Skeletal muscle tissue (tissue), 4 donors: ENCODE measurements around the gene LMOD1. TPM values are rescaled to one million over a fixed set of nuclear protein-coding genes. Genes with fewer than 3 reads are reported as not detected.

Experiments
- H3K27ac ChIP-seq: one replicate; pipeline ENCODE4 v1.7.0; 2013; ENCODE audit warnings: mild to moderate bottlenecking, low read depth, low read length, inconsistent platforms
- H3K27me3 ChIP-seq, 3 donors: one replicate each; pipeline ENCODE4 v1.7.0; 2013; ENCODE audit warnings: low read length in 3 of 3; ENCODE audit not compliant: control insufficient read depth in 3 of 3, insufficient read depth in 3 of 3
- H3K36me3 ChIP-seq, 3 donors: one replicate each; pipeline ENCODE4 v1.7.0; 2013; ENCODE audit warnings: low read length in 3 of 3; ENCODE audit not compliant: control insufficient read depth in 3 of 3, insufficient read depth in 3 of 3
- H3K4me1 ChIP-seq, 3 donors: one replicate each; pipeline ENCODE4 v1.7.0; 2013; ENCODE audit warnings: low read length in 3 of 3, mild to moderate bottlenecking in 3 of 3; ENCODE audit not compliant: control insufficient read depth in 3 of 3, insufficient read depth in 3 of 3
- H3K4me3 ChIP-seq, 3 donors: one replicate each; pipeline ENCODE4 v1.7.0; 2013; ENCODE audit warnings: low read length in 3 of 3
- H3K9ac ChIP-seq, 3 donors: one replicate each; pipeline ENCODE4 v1.7.0; 2013; ENCODE audit warnings: low read length in 3 of 3, mild to moderate bottlenecking in 3 of 3, moderate library complexity in 2 of 3, low read depth in 1 of 3
- H3K9me3 ChIP-seq, 3 donors: one replicate each; pipeline ENCODE4 v1.7.0; 2013; ENCODE audit warnings: low read length in 3 of 3; ENCODE audit not compliant: control insufficient read depth in 3 of 3
- total RNA-seq: library from RNA; depleted of rRNA; stranded (reverse); fragments of >200 nt; gene quantifications from one replicate; pipeline ENCODE4 v1.2.3, GENCODE V29; 2014
- donor health status: Osteomylitis.

The LMOD1 gene
- total RNA-seq, 1 donor from 2014 or later = 15.1 TPM

DNA sequence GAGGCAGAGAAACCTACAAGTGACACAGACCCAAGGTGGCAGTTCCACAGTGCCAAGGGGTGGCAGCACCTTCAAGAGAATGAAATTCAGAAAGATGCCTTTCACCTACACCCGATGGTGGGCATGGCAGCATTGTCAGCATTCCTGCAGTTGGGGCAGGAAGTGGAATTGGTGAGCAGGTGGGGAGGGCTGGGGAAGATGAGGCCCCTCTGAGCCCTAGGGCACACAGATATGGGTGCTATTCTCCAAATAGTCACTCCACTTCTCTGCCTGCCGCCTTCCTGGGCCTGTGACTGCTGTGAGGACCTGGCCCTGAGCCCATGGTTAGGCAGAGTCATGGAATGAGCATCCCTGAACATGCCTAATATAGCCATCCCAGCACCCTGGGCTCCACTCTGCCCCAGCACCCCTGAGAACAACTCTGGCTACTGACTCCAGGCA, 49.4 kb downstream of the LMOD1 start:
- peaks cover 49 to 83% (median 55%) of the 10 kb centered on the region in 3 donors for H3K4me1 ChIP-seq
- H3K27ac ChIP-seq = peak overlapping the region; percentile 64
- H3K9ac ChIP-seq = peak overlapping the region in 2 of 3 donors; percentile 27 to 63
- H3K27me3 ChIP-seq = no peaks in the 10 kb centered on the region
- H3K4me3 ChIP-seq = no peak overlapping the region
- H3K36me3 ChIP-seq = peaks cover 36 to 39% (median 38%) of the 10 kb centered on the region in 3 donors
- no peaks in the 10 kb centered on the region for H3K9me3 ChIP-seq

GRCh38 chr1:201895913-201896807, 50.2 kb downstream of the LMOD1 start:
- peak overlapping the region in 1 of 3 donors; percentile 63 for H3K9ac ChIP-seq

DNA sequence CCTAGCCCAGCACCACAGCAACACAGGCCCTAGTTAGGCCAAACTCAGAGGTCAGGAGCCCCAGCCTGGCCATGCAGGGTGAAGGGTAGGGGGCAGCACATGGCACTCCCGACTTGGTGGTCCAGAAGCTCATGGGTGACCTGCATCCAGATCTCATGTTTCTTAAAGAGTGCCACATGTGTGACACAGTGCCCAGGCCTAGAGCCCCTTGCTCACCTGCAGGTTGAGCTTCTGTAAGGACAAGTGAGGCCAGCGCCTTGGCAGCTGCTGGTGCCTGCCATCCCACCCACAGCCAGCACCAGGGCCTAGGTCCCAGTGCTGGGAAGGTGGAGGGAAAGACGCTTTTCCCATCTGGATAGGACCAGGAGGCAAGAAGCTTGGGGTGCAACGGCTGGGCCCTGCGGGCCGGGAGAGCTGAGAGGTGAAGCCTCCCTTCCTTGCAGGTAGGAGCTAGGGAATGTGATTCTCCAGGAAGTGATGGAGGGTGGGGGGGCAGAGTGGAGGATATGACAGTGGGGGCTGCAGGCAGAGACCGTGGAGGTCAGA, 51.2 kb downstream of the LMOD1 start:
- H3K9me3 ChIP-seq = no peaks in the 10 kb centered on the region
- no peak overlapping the region for H3K4me3 ChIP-seq
- peaks cover 64 to 95% (median 72%) of the 10 kb centered on the region in 3 donors for H3K4me1 ChIP-seq
- H3K27ac ChIP-seq = no peak overlapping the region
- no peak overlapping the region for H3K9ac ChIP-seq
- H3K36me3 ChIP-seq = peaks cover 39 to 53% (median 47%) of the 10 kb centered on the region in 3 donors
- H3K27me3 ChIP-seq = no peaks in the 10 kb centered on the region

More at GRCh38 chr1:201895913-201896807, 50.2 kb downstream of the LMOD1 start:
- H3K27me3 ChIP-seq = no peaks in the 10 kb centered on the region
- peaks cover 57 to 90% (median 62%) of the 10 kb centered on the region in 3 donors for H3K4me1 ChIP-seq
- no peak overlapping the region for H3K4me3 ChIP-seq
- H3K27ac ChIP-seq = peak overlapping the region; percentile 64
- H3K9me3 ChIP-seq = no peaks in the 10 kb centered on the region
- peaks cover 37 to 45% (median 39%) of the 10 kb centered on the region in 3 donors for H3K36me3 ChIP-seq

DNA sequence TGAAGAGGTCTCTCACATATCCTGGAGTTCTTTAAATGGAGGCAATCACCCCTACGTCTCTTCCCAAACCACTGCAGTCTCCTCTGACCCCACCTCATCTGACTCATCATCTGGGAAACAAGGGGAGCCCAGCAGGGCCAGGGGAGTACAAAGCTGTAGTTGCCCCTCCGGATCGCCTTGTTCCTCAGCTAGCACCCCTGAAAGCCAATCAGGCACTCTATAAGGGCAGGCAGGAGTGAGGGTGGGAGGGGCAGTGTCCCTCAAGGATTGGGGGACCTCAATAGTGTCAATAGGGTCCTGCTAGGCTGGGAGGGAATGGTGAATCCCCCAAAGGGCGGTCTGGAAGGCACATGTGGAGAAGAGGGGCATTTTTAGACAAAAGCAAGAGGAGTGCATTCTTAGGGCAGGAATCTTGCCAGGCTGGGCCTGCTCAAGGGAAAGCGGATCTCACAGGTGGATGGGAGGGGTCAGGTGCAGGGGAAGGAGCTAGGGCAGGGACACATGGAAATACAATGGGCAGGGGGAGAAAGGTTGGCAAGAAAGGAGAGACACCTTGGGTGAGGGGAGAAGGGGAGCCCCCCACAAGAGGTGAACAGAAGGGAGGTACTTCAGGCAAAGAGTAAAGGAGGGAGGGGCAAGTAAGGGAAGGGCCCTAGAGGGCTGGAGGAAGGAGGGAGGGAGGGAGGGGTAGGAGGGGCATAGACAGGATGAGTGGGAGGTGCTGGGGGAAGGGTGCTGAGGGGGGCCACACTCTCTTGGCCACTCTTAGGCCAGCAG, 51.8 kb downstream of the LMOD1 start:
- peak overlapping the region; percentile 31 for H3K27ac ChIP-seq
- H3K4me1 ChIP-seq = peaks cover 68 to 93% (median 75%) of the 10 kb centered on the region in 3 donors
- no peaks in the 10 kb centered on the region for H3K9me3 ChIP-seq

DNA sequence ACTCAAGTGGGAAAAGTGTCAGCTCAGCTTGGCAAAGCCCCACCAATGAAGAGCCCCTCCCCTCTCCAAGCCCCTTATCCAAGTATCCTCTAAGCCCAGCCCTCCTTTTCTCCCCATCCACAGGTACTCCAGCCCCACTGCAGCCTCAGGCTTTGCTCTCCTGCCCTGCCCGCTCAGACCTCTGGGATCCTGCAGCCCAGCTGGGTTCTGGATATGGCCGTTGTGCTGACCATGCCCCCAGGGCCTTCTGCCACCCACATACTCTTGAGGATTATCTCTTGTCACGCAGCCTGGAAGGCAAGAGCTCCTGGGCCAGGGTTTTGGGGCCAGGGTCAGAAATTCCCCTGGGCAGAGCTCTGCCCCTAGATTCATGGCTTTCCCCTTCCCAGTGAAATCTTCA, 52.9 kb downstream of the LMOD1 start:
- H3K4me1 ChIP-seq = peaks cover 66 to 92% (median 80%) of the 10 kb centered on the region in 3 donors
- H3K9ac ChIP-seq = peak overlapping the region; percentile 26 to 62 (median 33)
- H3K9me3 ChIP-seq = no peaks in the 10 kb centered on the region
- peak overlapping the region; percentile 31 for H3K27ac ChIP-seq
- peaks cover 28 to 47% (median 40%) of the 10 kb centered on the region in 3 donors for H3K36me3 ChIP-seq
- H3K4me3 ChIP-seq = no peak overlapping the region
- H3K27me3 ChIP-seq = no peaks in the 10 kb centered on the region

More for the DNA sequence above, 51.8 kb downstream of the LMOD1 start:
- Histone ChIP-seq H3K4me3 (no peak overlapping the region), H3K27me3 (no peaks in the 10 kb centered on the region), H3K9ac (peak overlapping the region in 1 of 3 donors; percentile 51), H3K36me3 (peaks cover 34 to 51% (median 44%) of the 10 kb centered on the region in 3 donors)

GRCh38 chr1:201892211-201892610, 54.1 kb downstream of the LMOD1 start:
- Histone ChIP-seq H3K4me1 (peaks cover 70 to 92% (median 83%) of the 10 kb centered on the region in 3 donors), H3K9me3 (no peaks in the 10 kb centered on the region), H3K27ac (peak overlapping the region; percentile 39), H3K9ac (peak overlapping the region in 2 of 3 donors; percentile 60 to 92), H3K27me3 (no peaks in the 10 kb centered on the region), H3K36me3 (peaks cover 20 to 39% (median 31%) of the 10 kb centered on the region in 3 donors), H3K4me3 (peak overlapping the region in 1 of 3 donors; percentile 20)

DNA sequence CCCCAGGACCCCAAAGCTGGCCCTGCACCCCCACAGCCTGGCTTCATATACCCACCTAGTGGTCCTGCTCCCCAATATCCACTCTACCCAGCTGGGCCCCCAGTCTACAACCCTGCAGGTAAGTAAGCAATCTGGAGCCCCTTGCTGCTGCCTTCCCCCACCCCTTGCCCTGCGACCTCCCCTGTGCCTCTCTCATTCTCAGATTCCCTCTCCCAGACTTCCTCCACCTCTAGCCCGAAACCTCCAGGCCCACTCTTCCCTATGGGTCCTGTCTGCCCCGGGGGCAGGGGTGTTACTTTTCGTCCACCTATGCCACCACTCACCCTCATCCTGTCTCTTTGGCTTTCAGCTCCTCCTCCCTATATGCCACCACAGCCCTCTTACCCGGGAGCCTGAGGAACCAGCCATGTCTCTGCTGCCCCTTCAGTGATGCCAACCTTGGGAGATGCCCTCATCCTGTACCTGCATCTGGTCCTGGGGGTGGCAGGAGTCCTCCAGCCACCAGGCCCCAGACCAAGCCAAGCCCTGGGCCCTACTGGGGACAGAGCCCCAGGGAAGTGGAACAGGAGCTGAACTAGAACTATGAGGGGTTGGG, 54.8 kb downstream of the LMOD1 start:
- Histone ChIP-seq H3K36me3 (peaks cover 20 to 32% (median 25%) of the 10 kb centered on the region in 3 donors), H3K4me3 (peak overlapping the region in 2 of 3 donors; percentile 88 to 93), H3K9me3 (no peaks in the 10 kb centered on the region), H3K27me3 (no peaks in the 10 kb centered on the region), H3K9ac (peak overlapping the region; percentile 27 to 92 (median 60)), H3K4me1 (peaks cover 70 to 92% (median 83%) of the 10 kb centered on the region in 3 donors), H3K27ac (peak overlapping the region; percentile 39)

GRCh38 chr1:201890806-201891450, 55.4 kb downstream of the LMOD1 start:
- Histone ChIP-seq H3K4me3 (peak overlapping the region; percentile 82 to 93 (median 88)), H3K36me3 (peaks cover 20 to 30% (median 24%) of the 10 kb centered on the region in 3 donors), H3K9me3 (no peaks in the 10 kb centered on the region), H3K4me1 (peaks cover 71 to 92% (median 83%) of the 10 kb centered on the region in 3 donors), H3K27me3 (no peaks in the 10 kb centered on the region), H3K9ac (peak overlapping the region; percentile 91 to 92 (median 91)), H3K27ac (peak overlapping the region; percentile 96)

GRCh38 chr1:201890223-201890622, 56.1 kb downstream of the LMOD1 start:
- Histone ChIP-seq H3K27ac (peak overlapping the region; percentile 96), H3K4me3 (peak overlapping the region; percentile 82 to 93 (median 88))

More at GRCh38 chr1:201890223-201890622, 56.1 kb downstream of the LMOD1 start:
- H3K27me3 ChIP-seq = no peaks in the 10 kb centered on the region
- H3K9ac ChIP-seq = peak overlapping the region; percentile 91 to 92 (median 91)
- no peaks in the 10 kb centered on the region for H3K9me3 ChIP-seq
- peaks cover 20 to 30% (median 24%) of the 10 kb centered on the region in 3 donors for H3K36me3 ChIP-seq
- H3K4me1 ChIP-seq = peaks cover 78 to 93% (median 84%) of the 10 kb centered on the region in 3 donors
